K562 (cell line): Measurements from ENCODE around the gene BTN3A1. TPM values are rescaled to one million over a fixed set of nuclear protein-coding genes. Genes with fewer than 3 reads are reported as not detected.

Experiments
- ADNP ChIP-seq: fragments of 200-800 bp; sonication (Bioruptor generic); IDR thresholded peaks from 2 replicates; pipeline ENCODE4 v1.6.1; 2016; ENCODE audit warnings: missing genetic modification characterization, missing compliant biosample characterization
- BCOR ChIP-seq: fragments of 450-650 bp; IDR thresholded peaks from 2 replicates; pipeline ENCODE4 v1.6.1; 2016
- CBFA2T3 ChIP-seq: fragments of 450-650 bp; IDR thresholded peaks from 2 replicates; pipeline ENCODE4 v1.6.1; 2017
- COPS2 ChIP-seq: fragments of 450-650 bp; conservative IDR thresholded peaks from 2 replicates; pipeline ENCODE4 v1.6.1; 2016; ENCODE audit warnings: mild to moderate bottlenecking, moderate library complexity
- CREB5 ChIP-seq: fragments of 250-450 bp; sonication (Bioruptor Pico); IDR thresholded peaks from 2 replicates; pipeline ENCODE4 v1.5.0; 2020; ENCODE audit warnings: mild to moderate bottlenecking
- EP300 ChIP-seq: IDR thresholded peaks from 2 replicates; pipeline ENCODE4 v1.6.1; 2012; ENCODE audit warnings: low read length, improper control_type of control experiment
- HCFC1 ChIP-seq: IDR thresholded peaks from 2 replicates; pipeline ENCODE4 v1.6.1; 2012; ENCODE audit warnings: low read depth, low read length, improper control_type of control experiment
- HMBOX1 ChIP-seq: sonication (generic); IDR thresholded peaks from 2 replicates; pipeline ENCODE4 v1.6.1; 2016
- MBD2 ChIP-seq: sonication (generic); IDR thresholded peaks from 2 replicates; pipeline ENCODE4 v1.6.1; 2016; ENCODE audit warnings: low read depth, borderline replicate concordance
- NCOA1 ChIP-seq: fragments of 450-650 bp; IDR thresholded peaks from 2 replicates; pipeline ENCODE4 v1.6.1; 2016; ENCODE audit warnings: low read depth
- NELFE ChIP-seq: IDR thresholded peaks from 2 replicates; pipeline ENCODE4 v1.6.1; 2011; ENCODE audit warnings: mild to moderate bottlenecking; ENCODE audit not compliant: insufficient read depth, insufficient read length
- NEUROD1 ChIP-seq: fragments of 150-350 bp; IDR thresholded peaks from 2 replicates; pipeline ENCODE4 v1.6.1; 2014; ENCODE audit warnings: borderline replicate concordance, low read length, low read depth; ENCODE audit not compliant: partially characterized antibody
- RAD21 ChIP-seq, 2 experiments: fragments of 250-450 bp in 1 of 2; fragments of 450-650 bp in 1 of 2; sonication (Bioruptor Pico) in 1 of 2; formaldehyde crosslinking in 1 of 2; IDR thresholded peaks in 1 of 2; conservative IDR thresholded peaks in 1 of 2; 2 replicates each; pipeline versions ENCODE4 v1.4.0 to v1.8.0; 2020 to 2022; ENCODE audit warnings: mild to moderate bottlenecking in 2 of 2, moderate library complexity in 1 of 2
- RBBP5 ChIP-seq: fragments of 200-600 bp; sonication (generic); IDR thresholded peaks from 2 replicates; pipeline ENCODE4 v1.6.1; 2012; ENCODE audit warnings: borderline replicate concordance, mild to moderate bottlenecking, low read length, control low read depth, inconsistent platforms; ENCODE audit not compliant: insufficient read depth, poor library complexity, severe bottlenecking
- WHSC1 ChIP-seq: IDR thresholded peaks from one replicate; pipeline ENCODE4 v1.6.1; 2012; ENCODE audit warnings: low read length, control low read depth, inconsistent platforms
- ZBTB7A ChIP-seq: IDR thresholded peaks from 2 replicates; pipeline ENCODE4 v1.6.1; 2011; ENCODE audit warnings: low read depth, mild to moderate bottlenecking, low read length, moderate library complexity, borderline replicate concordance; ENCODE audit not compliant: control insufficient read depth
- ZMIZ1 ChIP-seq, 2 experiments: fragments of 150-350 bp in 1 of 2; IDR thresholded peaks; 2 replicates each; pipeline ENCODE4 v1.6.1; 2012 to 2016; ENCODE audit warnings: low read depth in 2 of 2, low read length in 2 of 2, mild to moderate bottlenecking in 1 of 2, moderate library complexity in 1 of 2
- ZNF311 ChIP-seq: fragments of 250-450 bp; sonication (Bioruptor Pico); IDR thresholded peaks from 2 replicates; pipeline ENCODE4 v1.4.0; 2020; ENCODE audit warnings: mild to moderate bottlenecking, moderate library complexity
- ZNF41 ChIP-seq: fragments of 250-450 bp; sonication (Bioruptor Pico); conservative IDR thresholded peaks from 2 replicates; pipeline ENCODE4 v1.4.0; 2020; ENCODE audit warnings: mild to moderate bottlenecking
- polyA plus RNA-seq, 8 experiments: library from polyadenylated mRNA; depleted of rRNA in 4 of 8; stranded (reverse) in 5 of 8; unstranded in 3 of 8; fragments of >200 nt; fragmentation: Nextera tagmentation in 2 of 8; fragmentation: Illumina TruSeq in 1 of 8; extraction: Ambion mirVana in 2 of 8; extraction: Trizol in 1 of 8; gene quantifications; 2 replicates each; pipeline versions ENCODE4 v1.2.1 to v1.2.3, GENCODE V29; 2011 to 2014; ENCODE audit warnings: inconsistent platforms in 1 of 8, missing spikeins in 1 of 8
- total RNA-seq, 7 experiments: library from RNA; depleted of rRNA in 6 of 7; stranded (reverse); fragments of >200 nt in 6 of 7; fragmentation: Illumina TruSeq in 2 of 7; extraction: Trizol in 2 of 7; gene quantifications; 2 replicates each; pipeline versions ENCODE4 v1.2.1 to v1.2.3, GENCODE V29; 2011 to 2021; ENCODE audit warnings: low replicate concordance in 1 of 7

BTN3A1 gene
- total and polyA plus RNA-seq, 9 of the 15 experiments (the other 6 are each of a cell fraction or from before 2014, with no cell fraction given) = 0.84 to 8.5 (median 3.9) TPM

- no peak for TF ChIP-seq ZBTB7A
- peak; percentile 71 for TF ChIP-seq HMBOX1
- TF ChIP-seq ADNP (tag) = peak; percentile 90
- peak; percentile 84 for TF ChIP-seq BCOR
- TF ChIP-seq ZNF311 (CRISPR knock-in tag) = no peak
- no peak for TF ChIP-seq COPS2
- no peak for TF ChIP-seq CREB5
- no peak for TF ChIP-seq WHSC1
- no peak for TF ChIP-seq RAD21 (CRISPR knock-in tag; conservative IDR thresholded peaks at IDR 0.05 in 1 of 2, IDR thresholded peaks at IDR 0.05 in 1 of 2)
- no peak for TF ChIP-seq NCOA1
- TF ChIP-seq NEUROD1 = no peak
- TF ChIP-seq RBBP5 = peak; percentile 56
- TF ChIP-seq MBD2 = no peak
- no peak for TF ChIP-seq HCFC1
- TF ChIP-seq EP300 = peak; percentile 48
- no peak for TF ChIP-seq ZMIZ1 (IDR thresholded peaks at IDR 0.05; ENCODE audit: low read depth in 2 of 2, low read length in 2 of 2)
- no peak for TF ChIP-seq NELFE
- no peak for TF ChIP-seq ZNF41 (CRISPR knock-in tag)
- TF ChIP-seq CBFA2T3 = 0 out of 2 replicates have a peak, but pooled peaks have one; percentile 9
These were observed 29.5 kb upstream of the BTN3A1 start (continued) for GRCh38 chr6:26372308-26373144.
